GM12874 (cell line): ENCODE data around the gene C11orf91.

ENCODE experiments used
- CTCF ChIP-seq: IDR thresholded peaks from 2 replicates; pipeline ENCODE4 v1.5.1; 2011; ENCODE audit warnings: low read depth, mild to moderate bottlenecking, control low read depth, low read length, moderate library complexity; ENCODE audit not compliant: insufficient read depth

The C11orf91 gene

GRCh38 chr11:33691066-33691864 lies 9.4 kb downstream of the C11orf91 start:
- TF ChIP-seq CTCF = no peak

DNA sequence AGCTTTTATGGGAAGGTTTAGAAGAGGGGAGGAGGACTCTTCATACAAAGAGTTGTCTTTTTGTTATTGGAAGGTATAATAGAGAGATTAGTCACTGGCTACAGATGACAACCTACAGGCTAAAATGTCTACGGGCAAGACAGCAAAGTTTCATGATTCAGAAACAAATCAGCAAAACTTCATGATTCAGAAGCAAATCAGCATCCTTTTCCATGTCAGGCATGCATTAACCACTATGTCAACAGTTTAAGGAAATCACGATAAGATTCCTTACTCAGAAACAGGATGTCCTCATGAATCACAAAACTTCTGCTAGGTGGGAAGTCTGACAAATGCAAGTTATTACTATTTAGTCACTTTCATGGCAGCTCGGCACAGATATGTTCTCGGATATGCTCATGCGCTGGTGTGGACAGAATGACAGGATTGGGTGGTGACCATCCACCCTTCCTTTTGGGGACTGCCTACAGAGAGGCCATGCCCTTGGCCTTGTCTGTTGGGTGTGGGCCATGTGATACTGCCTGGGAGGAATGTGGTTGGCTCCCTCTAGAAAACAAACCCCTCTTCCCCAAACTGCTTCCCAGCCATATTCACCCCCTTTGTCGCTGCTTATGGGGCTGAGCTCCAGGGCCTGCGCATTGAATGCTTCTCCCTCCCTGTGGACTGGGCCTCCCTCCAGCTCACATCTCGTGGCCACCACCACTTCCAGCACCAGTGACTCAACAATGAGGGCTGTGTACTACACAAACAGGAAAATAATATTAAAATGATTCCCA lies 10.1 kb downstream of the C11orf91 start:
- TF ChIP-seq CTCF = no peak

DNA sequence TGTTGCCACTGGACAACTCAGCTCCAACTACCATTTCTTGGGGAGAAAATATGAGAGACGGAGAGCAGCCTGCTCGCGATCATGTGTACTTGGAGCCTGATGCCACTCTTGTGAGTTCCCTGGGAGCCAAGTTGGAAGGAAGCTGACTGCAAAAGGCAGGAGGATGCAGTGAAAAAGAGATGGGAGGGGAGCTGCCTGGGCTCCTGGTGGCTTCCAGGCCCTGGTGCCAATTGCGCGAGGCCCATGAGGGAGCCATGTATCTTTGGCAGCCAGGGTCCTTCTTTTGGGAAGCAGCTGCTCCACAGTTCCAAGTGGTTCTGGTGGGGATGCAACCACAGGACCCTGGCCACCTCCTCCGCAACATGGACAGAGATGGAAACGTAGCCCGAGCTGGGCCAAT lies 11.1 kb downstream of the C11orf91 start:
- TF ChIP-seq CTCF = no peak

DNA sequence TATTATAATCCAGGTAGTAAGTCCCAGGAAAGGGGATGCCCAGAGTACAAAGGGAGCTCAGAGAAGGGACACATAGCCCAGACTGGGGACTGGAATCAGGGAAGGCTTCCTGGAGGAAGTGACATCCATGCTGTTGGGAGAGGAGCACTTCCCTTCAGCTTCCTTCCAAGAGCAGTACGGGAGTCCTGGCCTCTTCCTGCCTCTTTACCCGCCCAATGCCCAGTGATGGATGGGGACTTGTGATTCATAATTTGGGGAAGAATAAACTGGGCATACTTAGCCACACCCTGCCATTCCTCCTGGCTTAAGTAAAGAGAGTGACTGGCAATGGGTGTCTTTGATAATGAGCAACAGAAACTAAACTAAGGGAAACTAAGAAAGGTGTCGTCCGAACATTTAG lies 11.5 kb downstream of the C11orf91 start:
- no peak for TF ChIP-seq CTCF

DNA sequence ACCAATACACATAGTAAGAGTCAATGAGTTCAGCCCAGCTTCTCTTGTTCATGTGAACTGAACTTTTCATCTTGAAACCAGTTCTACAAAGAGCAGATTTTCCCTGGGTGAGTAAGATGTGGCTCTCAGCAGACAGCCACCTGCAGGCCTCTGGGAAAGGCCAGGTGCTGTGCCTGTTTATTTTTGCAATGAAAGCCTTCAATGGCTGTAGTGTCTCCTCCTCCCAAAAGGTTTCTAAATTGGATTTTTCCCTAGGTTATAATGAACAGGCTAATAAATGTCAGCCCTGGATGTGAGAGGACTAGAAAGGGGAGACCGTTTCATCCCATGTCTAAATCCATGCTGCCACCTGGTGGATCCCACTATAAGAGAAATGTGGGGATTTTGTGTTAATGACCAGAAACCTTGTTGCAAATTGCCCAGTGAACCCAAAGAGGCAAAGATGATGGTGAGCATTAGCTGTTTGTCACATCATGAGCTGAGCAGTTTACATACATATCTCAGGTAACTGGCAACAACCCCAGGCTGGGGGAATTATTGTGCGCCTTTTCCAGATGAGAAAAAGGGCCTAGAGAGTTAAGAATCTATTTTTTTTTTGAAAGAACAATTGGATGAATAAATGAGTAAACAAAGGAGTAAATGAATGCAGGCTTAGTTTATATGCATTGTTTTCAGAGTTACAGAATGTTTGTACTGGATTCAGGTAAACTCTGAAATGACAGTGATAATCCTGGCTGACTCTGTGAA lies 12.7 kb downstream of the C11orf91 start:
- TF ChIP-seq CTCF = peak; percentile 50; the same call in 1 of the 2 replicates

DNA sequence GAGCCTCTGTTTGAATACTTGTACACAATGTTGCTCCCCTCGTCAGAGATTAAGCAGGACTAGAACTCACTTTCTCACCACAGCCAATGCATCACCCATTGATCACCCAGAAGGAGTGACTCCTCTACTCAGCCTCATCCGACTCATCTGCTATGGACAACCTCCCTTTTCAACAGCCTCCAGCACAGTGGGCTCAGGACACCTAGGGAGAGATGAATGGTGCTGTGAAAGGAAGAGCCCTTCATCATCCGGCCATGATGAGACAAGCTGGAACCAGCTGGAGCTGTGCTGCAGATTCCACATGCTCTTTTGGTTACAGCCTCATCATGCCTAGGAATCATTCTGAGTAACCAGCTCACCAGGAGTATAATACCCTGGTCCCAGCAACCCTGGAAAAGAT lies 15.5 kb downstream of the C11orf91 start:
- no peak for TF ChIP-seq CTCF
